ACC112 (cell line): ENCODE measurements around the gene FITM1.
"Not testable (repeated sequence)": the region's sequence is repeated elsewhere in the genome, so short reads cannot be mapped to it uniquely, and the experiment has no call there.

Source experiments
- H2AFZ ChIP-seq: fragments of 200-600 bp; sonication (generic); one replicate; pipeline ENCODE4 v1.6.0; 2017; ENCODE audit warnings: antibody characterized with exemption, low read length; ENCODE audit not compliant: unreplicated experiment
- H3K27ac ChIP-seq: fragments of 200-600 bp; sonication (generic); 2 replicates; pipeline ENCODE4 v1.5.1; 2014; ENCODE audit warnings: low read depth, mild to moderate bottlenecking, antibody characterized with exemption, low read length, moderate library complexity
- H3K27me3 ChIP-seq: fragments of 200-600 bp; sonication (generic); 2 replicates; pipeline ENCODE4 v1.6.1; 2014; ENCODE audit warnings: mild to moderate bottlenecking, antibody characterized with exemption, low read length, moderate library complexity, mixed read lengths; ENCODE audit not compliant: insufficient read depth
- H3K36me3 ChIP-seq: fragments of 200-600 bp; sonication (generic); 2 replicates; pipeline ENCODE4 v1.6.1; 2016; ENCODE audit warnings: mild to moderate bottlenecking, antibody characterized with exemption, low read length, moderate library complexity, mixed read lengths; ENCODE audit not compliant: insufficient read depth
- H3K4me1 ChIP-seq: fragments of 200-600 bp; sonication (generic); one replicate; pipeline ENCODE4 v1.6.1; 2016; ENCODE audit warnings: low read length, mixed read lengths; ENCODE audit not compliant: insufficient read depth, unreplicated experiment, control insufficient read depth
- H3K4me3 ChIP-seq: fragments of 200-600 bp; sonication (generic); 2 replicates; pipeline ENCODE4 v1.5.1; 2014; ENCODE audit warnings: mild to moderate bottlenecking, low read depth, low read length
- H3K79me2 ChIP-seq: fragments of 200-600 bp; sonication (generic); one replicate; pipeline ENCODE4 v1.6.0; 2016; ENCODE audit warnings: low read length; ENCODE audit not compliant: control insufficient read depth, unreplicated experiment, insufficient read depth

FITM1 gene

DNA sequence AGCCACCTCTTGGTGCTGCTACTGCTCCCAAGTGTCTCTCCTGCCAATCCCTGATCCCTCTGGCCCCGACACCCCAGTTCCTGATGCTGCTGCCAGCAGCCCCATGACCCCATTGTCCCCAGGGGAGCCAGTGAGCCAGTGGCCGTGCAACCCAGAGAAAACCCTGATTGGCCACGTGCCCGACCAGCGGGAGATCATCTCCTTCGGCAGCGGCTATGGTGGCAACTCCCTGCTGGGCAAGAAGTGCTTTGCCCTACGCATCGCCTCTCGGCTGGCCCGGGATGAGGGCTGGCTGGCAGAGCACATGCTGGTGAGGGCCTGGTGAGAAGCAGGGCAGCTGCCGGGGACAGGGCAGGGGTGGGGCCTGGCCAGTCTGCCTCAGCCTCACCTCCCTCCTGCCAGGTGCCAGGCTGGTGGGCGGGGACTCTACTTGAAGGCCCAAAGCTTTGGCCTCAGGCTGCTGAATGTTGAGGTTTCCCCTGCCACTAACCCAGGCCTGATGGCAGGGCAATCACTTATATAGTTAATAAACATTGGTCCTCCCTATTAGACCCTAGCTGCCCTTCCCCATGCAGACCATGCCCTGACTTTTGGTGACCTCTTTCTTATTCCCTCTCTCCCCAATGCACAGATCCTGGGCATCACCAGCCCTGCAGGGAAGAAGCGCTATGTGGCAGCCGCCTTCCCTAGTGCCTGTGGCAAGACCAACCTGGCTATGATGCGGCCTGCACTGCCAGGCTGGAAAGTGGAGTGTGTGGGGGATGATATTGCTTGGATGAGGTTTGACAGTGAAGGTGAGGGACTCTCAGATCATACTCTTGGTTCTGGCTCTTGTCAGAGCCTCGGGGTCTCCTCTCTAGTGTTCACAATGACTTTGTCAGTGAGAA, 31.3 kb upstream of the FITM1 start:
- Histone ChIP-seq H3K27me3 (no peaks in the 10 kb centered on the region), H2AFZ (no peak overlapping the region), H3K79me2 (peaks cover 10% of the 10 kb centered on the region), H3K27ac (no peak overlapping the region), H3K4me1 (peaks cover 4% of the 10 kb centered on the region), H3K36me3 (0 out of 2 replicates have a peak, but pooled peaks cover 6% of the 10 kb centered on the region), H3K4me3 (no peak overlapping the region)

DNA sequence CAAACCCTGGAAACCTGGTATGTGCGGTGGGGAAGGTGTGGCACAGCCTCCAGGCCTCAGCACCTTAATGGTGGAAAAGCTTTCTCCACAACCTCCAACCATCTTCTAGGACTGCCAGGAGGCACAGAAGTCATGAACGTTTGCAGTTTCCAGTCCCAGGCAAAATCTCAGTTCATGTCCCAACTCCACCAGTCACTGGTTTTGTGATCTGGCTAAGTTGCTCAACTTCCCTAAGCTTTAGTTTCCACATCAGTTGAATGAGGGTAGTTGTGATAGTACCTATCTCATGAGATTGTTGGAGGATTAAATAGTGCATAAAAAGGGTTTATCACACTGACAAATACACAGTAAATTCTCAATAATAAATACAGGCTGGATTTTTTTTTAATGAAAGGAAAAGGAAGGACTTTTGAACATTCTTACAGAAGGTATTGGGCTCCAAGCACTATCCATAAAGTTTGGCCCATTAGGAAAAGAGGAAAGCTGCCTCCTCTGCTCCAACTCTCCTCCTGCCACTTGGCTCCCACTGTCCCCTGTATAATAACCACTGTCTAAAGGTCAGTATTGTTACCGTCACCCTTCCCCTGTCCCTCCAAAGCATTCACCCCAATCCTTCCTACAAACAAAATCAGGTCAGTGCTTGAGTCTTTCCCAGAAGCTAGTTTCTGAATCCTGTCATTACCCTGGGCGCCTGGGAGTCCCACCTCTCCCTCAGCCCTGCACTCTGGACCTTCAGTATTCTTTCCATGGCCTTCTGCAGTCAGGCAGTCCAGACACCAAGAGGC, 30.1 kb upstream of the FITM1 start:
- Histone ChIP-seq H2AFZ (no peak overlapping the region), H3K4me3 (no peak overlapping the region), H3K27ac (no peak overlapping the region), H3K36me3 (0 out of 2 replicates have a peak, but pooled peaks cover 6% of the 10 kb centered on the region), H3K27me3 (no peaks in the 10 kb centered on the region), H3K4me1 (peaks cover 4% of the 10 kb centered on the region), H3K79me2 (peaks cover 5% of the 10 kb centered on the region)

DNA sequence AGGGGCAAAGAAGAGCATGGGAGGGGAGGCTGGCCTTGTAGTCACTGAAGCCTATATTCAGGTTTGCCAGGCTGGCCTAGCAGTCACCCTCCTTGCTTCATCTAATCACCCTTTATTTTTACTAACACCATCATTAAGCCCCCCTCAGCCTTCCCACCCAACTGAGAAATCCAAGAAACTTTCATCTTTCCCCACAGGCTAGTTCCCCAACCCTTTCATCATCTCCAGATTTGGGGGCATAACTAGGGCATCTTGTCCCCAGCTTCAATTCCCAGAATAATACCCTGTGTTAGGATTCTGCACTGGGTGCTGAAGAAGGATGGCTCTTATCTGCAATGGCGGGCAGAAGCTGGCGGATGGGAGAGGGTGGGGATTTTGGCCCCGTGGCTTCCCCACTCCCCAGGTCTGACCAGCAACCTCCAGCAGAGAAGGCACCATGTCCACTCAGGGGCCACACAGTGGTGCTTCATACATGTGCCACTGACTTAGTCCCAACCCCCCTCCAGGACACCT, 29.4 kb upstream of the FITM1 start:
- Histone ChIP-seq H3K27ac (no peak overlapping the region), H3K36me3 (0 out of 2 replicates have a peak, but pooled peaks cover 6% of the 10 kb centered on the region), H3K4me1 (no peaks in the 10 kb centered on the region), H3K79me2 (no peaks in the 10 kb centered on the region), H2AFZ (no peak overlapping the region), H3K4me3 (no peak overlapping the region), H3K27me3 (no peaks in the 10 kb centered on the region)

DNA sequence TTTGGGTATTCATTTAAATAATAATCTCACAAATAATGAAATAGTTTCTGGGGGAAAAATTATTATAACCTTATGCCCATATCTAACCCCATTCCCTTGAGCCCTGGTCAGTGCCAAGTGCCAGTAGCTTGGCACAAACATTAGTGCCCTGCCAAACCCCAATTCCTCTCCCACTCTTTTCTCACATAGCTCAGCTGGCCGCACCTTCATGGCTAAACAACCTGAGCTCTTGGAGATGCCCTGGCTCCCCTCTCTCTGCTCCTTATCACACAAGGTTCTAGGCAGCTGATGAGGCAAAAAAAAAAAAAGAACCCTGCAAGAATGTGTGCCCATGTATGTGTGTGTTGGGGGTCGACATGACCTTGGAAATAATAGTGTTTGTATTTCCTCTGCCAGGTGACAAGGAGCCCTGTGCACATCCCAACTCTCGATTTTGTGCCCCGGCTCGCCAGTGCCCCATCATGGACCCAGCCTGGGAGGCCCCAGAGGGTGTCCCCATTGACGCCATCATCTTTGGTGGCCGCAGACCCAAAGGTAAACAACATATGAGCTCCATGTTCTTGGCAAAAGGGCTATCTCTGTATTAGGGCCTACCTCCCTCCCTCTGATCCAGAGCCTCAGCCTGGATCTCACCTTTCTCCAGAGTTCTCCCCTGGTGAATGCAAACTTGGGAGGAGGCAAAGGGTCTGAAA, 28.0 kb upstream of the FITM1 start:
- Histone ChIP-seq H3K79me2 (no peaks in the 10 kb centered on the region), H3K27ac (no peak overlapping the region), H3K36me3 (0 out of 2 replicates have a peak, but pooled peaks cover 6% of the 10 kb centered on the region), H3K4me3 (no peak overlapping the region), H3K4me1 (peaks cover 3% of the 10 kb centered on the region), H2AFZ (no peak overlapping the region), H3K27me3 (no peaks in the 10 kb centered on the region)

DNA sequence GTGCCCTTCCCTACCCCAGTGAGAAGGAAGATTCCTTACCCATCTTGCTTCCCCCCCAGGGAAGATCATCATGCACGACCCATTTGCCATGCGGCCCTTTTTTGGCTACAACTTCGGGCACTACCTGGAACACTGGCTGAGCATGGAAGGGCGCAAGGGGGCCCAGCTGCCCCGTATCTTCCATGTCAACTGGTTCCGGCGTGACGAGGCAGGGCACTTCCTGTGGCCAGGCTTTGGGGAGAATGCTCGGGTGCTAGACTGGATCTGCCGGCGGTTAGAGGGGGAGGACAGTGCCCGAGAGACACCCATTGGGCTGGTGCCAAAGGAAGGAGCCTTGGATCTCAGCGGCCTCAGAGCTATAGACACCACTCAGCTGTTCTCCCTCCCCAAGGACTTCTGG, 27.0 kb upstream of the FITM1 start:
- Histone ChIP-seq H2AFZ (no peak overlapping the region), H3K27ac (no peak overlapping the region), H3K4me3 (no peak overlapping the region), H3K4me1 (peaks cover 9% of the 10 kb centered on the region), H3K79me2 (no peaks in the 10 kb centered on the region), H3K27me3 (no peaks in the 10 kb centered on the region), H3K36me3 (0 out of 2 replicates have a peak, but pooled peaks cover 6% of the 10 kb centered on the region)

DNA sequence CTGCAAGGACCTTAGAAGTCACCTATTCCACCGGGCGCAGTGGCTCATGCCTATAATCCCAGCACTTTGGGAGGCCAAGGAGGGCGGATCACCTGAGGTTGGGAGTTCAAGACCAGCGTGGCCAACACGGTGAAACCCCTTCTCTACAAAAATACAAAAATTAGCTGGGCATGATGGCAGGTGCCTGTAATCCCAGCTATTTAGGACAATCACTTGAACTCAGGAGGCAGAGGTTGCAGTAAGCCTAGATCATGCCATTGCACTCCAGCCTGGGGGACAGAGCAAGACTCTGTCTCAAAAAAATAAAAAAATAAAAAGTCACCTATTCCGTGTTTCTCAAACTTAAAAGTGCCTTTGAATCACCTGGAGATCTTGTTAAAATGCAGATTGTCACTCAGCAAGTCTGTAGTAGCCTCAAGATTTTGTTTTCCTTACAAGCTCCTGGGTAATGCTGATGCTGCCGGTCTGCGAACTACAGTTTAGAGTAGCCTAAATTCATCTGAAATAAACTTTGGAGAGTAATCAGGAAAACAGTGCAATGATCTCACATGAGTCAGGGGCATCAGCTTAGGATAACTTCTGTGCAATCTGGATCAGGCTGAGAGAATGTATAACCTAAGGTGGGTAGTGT, 24.7 kb upstream of the FITM1 start:
- not testable (repeated sequence) for H3K4me1 ChIP-seq, H3K27me3 ChIP-seq, H3K27ac ChIP-seq, H3K36me3 ChIP-seq, H3K4me3 ChIP-seq, H3K79me2 ChIP-seq, H2AFZ ChIP-seq

DNA sequence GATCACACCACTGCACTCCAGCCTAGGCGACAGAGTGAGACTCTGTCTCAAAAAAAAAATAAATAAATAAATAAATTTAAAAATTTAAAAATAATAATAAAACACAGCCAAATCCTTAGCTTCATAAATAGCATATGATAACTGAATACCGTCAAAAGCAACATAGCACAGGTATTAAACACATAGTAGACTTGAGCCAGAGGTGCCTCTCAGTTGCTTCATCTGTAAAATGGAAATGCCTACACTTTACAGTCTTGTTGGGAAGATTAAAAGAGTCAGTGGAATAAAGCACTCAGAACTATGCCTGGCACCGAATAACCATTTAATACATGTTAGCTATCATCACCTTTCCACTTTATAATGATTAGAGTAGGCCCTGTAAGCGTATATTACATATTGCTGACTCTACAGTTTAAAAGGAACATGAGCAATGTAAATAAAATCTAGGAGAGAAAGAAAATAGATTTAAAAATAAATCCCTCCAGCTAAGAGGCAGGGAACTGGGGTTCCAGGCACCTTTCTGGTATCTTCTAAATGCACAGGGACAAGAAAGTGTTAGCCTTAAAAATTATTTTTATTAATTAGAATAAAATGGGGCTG, 23.7 kb upstream of the FITM1 start:
- Histone ChIP-seq H3K4me1 (peaks cover 9% of the 10 kb centered on the region), H3K79me2 (no peaks in the 10 kb centered on the region), H3K4me3 (no peak overlapping the region), H3K27ac (no peak overlapping the region), H3K36me3 (no peaks in the 10 kb centered on the region), H3K27me3 (no peaks in the 10 kb centered on the region), H2AFZ (no peak overlapping the region)

DNA sequence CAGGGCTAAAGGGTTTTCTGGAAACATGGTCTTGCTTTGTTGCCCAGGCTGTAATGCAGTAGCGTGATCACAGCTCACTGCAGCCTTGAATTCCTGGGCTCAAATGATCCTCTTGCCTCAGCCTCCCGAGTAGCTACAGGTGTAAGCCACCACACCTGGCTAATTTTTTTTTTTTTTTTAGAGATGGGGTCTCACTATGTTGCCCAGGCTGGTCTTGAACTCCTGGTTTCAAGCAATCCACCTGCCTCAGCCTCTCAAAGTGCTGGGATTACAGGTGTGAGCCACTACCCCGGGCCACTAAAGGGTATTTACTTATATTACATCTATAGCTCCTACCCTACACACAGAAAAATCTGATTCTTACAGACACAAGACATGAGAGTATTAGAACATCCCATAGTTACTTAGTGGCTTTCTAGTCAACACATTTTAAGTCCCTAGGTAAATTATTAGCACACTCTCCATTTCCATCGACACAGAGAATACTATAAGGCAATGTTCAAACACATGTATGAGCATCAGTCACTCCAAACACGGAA, 22.1 kb upstream of the FITM1 start:
- Histone ChIP-seq H3K4me1 (peaks cover 9% of the 10 kb centered on the region), H2AFZ (no peak overlapping the region), H3K4me3 (no peak overlapping the region)

DNA sequence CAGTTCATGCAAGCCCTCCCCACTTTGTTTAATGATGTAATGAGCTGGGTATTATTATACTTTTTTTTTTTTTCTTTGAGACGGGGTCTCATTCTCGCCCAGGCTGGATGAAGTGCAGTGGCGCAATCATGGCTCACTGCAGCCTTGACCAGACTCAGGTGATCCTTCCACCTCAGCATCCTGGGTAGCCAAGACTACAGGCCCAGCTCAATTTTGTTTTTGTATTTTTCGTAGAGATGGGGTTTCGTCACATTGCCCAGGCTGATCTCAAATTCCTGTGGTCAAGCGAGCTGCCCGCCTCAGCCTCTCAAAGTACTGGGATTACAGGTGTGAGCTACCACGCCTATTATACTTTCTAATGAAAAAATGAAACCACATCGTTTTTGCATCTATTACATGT, 20.4 kb upstream of the FITM1 start:
- H3K36me3 ChIP-seq = no peaks in the 10 kb centered on the region
- no peaks in the 10 kb centered on the region for H3K27me3 ChIP-seq
- no peak overlapping the region for H3K4me3 ChIP-seq
- no peak overlapping the region for H2AFZ ChIP-seq
- peaks cover 9% of the 10 kb centered on the region for H3K4me1 ChIP-seq
- H3K27ac ChIP-seq = no peak overlapping the region
- no peaks in the 10 kb centered on the region for H3K79me2 ChIP-seq

More for the DNA sequence above, 22.1 kb upstream of the FITM1 start:
- Histone ChIP-seq H3K79me2 (no peaks in the 10 kb centered on the region), H3K27ac (no peak overlapping the region), H3K27me3 (no peaks in the 10 kb centered on the region), H3K36me3 (no peaks in the 10 kb centered on the region)
